NCI-H345 (cell line): Measurements from ENCODE around the gene NYAP2.
A peak's percentile ranks its signal among the peaks of the same experiment; 100 is the strongest.

ENCODE experiments used
- DNase-seq: peaks from one replicate; lab custom pipeline; 2025; lab: John Stamatoyannopoulos, UW

Gene NYAP2

GRCh38 chr2:225399504-225399903 lies at the start of gene NYAP2:
TSS of gene NYAP2 (plus strand) at chr2:225399710. CDS start at chr2:225408881, 9,171 bp downstream.
- DNase-seq: peak; percentile 95

- no peak for DNase-seq
Observed at GRCh38 chr2:225353579-225354085, 45.9 kb upstream of the NYAP2 start.

- peak; percentile 65 for DNase-seq
Observed at GRCh38 chr2:225354281-225354774, 45.2 kb upstream of the NYAP2 start.

DNA sequence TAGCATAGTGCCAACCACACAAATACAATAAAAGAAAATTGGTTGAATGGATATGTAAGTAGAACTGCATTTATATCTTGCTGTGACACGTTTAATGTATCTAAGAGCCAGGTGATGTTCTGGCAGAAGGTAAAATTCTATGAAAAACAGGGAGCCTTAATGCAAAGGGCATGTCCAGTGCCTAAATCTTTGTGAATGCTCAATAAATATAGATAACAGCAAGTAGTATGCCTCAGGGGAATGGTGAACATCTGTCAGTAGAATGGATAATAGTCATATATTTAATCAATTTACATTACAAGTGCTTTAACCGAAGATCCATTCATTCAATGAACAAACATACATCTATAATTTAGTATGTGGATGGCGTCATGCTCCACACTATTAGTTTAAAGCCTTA lies 43.7 kb upstream of the NYAP2 start:
- peak; percentile 84 for DNase-seq

- no peak for DNase-seq
Observed at GRCh38 chr2:225366731-225367130, 32.8 kb upstream of the NYAP2 start.

DNA sequence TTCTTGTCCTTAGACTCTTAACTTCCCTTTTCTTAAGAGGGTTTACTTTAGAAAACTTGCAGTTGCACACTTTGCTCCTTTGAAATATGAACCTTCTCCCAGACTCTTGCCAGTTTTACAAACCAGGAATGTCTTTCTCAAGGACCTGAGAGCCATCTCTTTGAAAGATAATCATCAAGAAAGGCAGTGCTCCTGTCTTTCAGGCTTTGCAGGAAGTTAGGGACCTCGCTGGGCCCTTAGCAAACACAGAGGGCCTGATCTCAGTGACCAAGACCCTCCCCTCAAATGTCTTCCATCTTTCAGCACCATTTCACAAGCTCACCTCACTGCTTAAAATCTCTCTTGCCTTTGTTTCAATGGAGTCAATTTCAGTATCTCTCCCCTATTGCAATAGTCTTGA lies 32.0 kb upstream of the NYAP2 start:
- no peak for DNase-seq

DNA sequence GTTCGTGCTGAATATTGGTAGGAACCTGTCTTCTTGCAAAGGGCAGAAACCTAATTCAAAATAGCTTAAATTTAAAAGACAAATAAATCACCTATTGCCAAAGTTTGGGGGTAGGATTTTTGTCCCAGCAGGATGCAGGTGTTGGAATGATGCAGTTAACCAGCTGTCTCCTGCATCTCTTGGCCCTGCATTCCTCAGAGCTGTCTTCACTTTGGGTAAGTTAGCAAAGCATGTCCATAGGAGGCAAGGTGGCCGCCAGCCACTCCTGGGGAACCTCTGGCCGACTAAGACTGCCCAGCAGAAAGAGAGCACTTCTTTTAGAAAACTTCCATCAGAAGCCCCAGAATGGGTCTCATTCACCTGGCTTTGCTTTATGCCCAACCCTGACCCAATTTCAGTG lies 20.5 kb upstream of the NYAP2 start:
- DNase-seq: no peak

DNA sequence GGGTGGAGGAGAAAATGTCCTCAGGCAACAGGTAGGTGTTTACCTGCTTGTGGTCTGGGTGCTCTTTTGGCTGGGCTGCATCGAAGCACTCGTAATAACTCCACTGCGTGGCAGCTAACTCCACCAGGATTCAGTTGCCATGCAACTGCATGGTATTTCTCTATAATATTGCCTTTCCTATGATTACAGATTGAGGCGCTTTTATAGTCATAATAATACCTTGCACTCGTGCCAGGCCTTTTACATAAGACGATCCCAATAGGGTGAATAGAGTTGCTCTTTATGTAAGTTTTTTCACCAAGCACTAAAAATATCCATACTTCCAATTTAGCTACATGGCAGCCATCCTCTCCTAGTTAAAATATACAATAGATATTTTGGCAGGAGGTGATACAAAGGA lies 19.7 kb upstream of the NYAP2 start:
- peak; percentile 76 for DNase-seq

GRCh38 chr2:225381609-225382008 lies 17.9 kb upstream of the NYAP2 start:
- DNase-seq: no peak

- DNase-seq: peak; percentile 63
Observed at GRCh38 chr2:225398372-225398771, 1.1 kb upstream of the NYAP2 start.

- peak; percentile 86 for DNase-seq
Observed at GRCh38 chr2:225400060-225400511, 576 bp downstream of the NYAP2 start.

- DNase-seq: no peak
Observed at GRCh38 chr2:225400546-225401400, 1.3 kb downstream of the NYAP2 start.

DNA sequence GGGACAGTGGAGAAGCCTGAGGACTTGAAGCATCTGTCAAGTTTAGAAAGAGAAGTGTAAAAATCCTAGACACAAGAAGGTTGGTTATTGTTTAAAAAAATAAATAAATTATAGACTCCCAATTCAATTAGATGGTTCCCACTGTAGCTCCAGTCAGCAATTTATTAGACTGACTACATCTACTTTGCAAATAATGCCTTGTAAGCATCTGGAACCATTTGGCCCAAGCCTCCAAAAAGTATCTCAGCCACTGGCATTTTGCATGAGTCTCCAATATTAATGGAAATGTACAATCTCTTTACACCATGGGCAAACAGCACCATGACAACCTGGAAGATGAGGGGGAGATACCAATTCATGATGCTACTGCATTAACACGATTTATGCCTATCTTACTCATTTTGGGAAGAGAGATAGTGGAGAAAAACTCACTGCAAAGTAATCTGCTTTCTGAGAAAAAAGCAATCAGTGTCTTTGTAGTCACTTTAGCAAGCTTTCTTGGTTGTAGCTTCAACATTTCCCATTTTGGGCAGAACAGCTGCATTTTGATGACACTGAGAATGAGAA lies 2.8 kb downstream of the NYAP2 start:
- peak; percentile 32 for DNase-seq

DNA sequence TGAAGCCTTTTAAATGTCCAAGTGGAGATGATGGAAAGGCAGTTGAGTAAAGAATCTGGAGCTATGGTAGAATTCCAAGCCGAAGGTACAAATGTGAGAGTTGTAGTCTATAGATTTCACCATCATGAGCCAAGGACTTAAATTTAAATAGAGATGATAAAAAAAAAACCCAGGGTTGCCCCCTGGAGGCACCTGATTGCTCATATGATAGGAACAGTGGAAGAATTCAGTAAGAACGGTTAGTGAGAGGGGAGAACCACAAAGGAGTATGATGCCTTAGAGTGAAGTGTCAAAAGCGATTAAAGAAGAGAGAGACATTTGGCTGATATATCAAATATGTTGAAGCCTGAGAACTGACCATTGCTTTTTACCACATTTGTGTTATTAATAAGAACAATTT lies 11.9 kb downstream of the NYAP2 start:
- no peak for DNase-seq

GRCh38 chr2:225413786-225414185 lies 14.3 kb downstream of the NYAP2 start:
- no peak for DNase-seq

GRCh38 chr2:225414902-225415301 lies 15.4 kb downstream of the NYAP2 start:
- DNase-seq: no peak

GRCh38 chr2:225415341-225415740 lies 15.8 kb downstream of the NYAP2 start:
- DNase-seq: no peak

GRCh38 chr2:225415792-225416191 lies 16.3 kb downstream of the NYAP2 start:
- no peak for DNase-seq

GRCh38 chr2:225416616-225417367 lies 17.3 kb downstream of the NYAP2 start:
- DNase-seq: no peak

DNA sequence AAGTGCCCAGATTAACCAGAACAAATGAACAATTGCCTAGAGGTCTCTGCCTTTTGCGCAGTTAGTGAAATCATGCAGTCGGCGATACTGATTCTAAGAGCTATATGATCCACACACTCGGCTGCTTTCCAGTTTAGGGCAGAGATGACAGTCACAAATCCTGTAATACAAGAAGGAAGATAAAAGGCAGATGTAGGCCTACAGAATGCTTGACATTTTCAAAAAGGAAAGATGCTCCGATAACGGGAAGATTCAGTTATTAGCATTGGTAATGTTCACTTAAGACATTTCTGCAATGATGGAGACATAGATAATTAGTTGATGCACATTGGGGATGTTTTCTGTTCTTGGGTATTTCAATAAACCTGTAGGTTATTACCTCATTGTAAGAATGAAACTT lies 19.5 kb downstream of the NYAP2 start:
- DNase-seq: no peak

DNA sequence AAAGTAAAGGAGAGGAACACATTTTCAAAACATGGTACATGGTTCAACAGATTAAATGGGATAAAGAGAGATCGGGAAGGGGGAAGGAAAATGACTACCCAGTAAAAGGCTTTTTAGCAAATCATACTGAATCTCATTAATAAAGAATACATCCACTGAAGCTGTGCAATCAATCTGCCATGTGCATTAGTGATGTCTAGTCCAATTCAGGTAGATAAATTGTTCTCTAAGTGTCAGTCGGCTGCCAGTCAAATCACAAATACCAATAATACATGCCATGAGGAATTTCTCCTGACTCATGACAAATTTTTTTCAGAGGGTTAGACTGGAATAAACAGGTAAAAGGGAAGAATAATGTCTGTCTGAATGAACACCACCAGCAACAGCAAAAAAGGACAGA lies 22.6 kb downstream of the NYAP2 start:
- no peak for DNase-seq

DNA sequence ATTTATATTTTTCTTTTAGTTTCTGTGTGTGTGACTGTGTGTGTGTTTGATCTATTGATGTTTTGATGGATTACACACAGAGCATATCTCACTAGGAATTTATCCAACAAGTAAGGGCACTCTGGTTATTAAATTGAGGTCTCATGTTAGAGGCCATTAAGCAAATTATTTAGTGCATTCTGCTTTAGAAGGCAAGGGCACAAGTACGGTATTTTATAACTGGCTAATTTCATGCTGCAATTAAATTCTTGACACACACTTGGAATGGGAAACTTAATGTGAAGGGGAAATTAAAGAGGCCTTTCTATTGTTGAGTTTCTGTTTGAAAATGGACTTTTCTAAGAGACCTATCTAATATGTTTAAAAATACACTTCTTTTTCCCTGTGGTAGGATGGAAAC lies 25.8 kb downstream of the NYAP2 start:
- no peak for DNase-seq
